ENCODE data around the gene KRT36. TPM values are rescaled to one million over a fixed set of nuclear protein-coding genes. Genes with fewer than 3 reads are reported as not detected.

The KRT36 gene
- total RNA-seq, 4 donors from 2014 or later: 0.38 TPM; not detected in 3

- Histone ChIP-seq H3K27ac (no peak overlapping the region), H3K4me3 (no peak overlapping the region), H3K27me3 (no peaks in the 10 kb centered on the region), H3K4me1 (peaks cover 9 to 35% (median 23%) of the 10 kb centered on the region in 3 donors), H3K9me3 (no peaks in the 10 kb centered on the region), H3K36me3 (no peaks in the 10 kb centered on the region)
- TF ChIP-seq CTCF (IDR thresholded peaks at IDR 0.05) (no peak), POLR2A (IDR thresholded peaks at IDR 0.05) (no peak)
- DNase-seq: no peak
- intact Hi-C loops (cut with DNase I): no loop called here
- 86% methylated on average over 3 of the region's 3 CpGs for WGBS, 2 donors
These were observed 36.6 kb downstream of the KRT36 start for GRCh38 chr17:41453066-41453465.

GRCh38 chr17:41452281-41452680, 37.4 kb downstream of the KRT36 start:
- Histone ChIP-seq H3K27me3 (no peaks in the 10 kb centered on the region), H3K9me3 (no peaks in the 10 kb centered on the region), H3K4me1 (peaks cover 9 to 27% (median 20%) of the 10 kb centered on the region in 3 donors), H3K4me3 (no peak overlapping the region), H3K27ac (no peak overlapping the region), H3K36me3 (no peaks in the 10 kb centered on the region)
- DNase-seq: no peak
- intact Hi-C loops (cut with DNase I): no loop called here
- no peak for TF ChIP-seq POLR2A (IDR thresholded peaks at IDR 0.05)
- no peak for TF ChIP-seq CTCF (IDR thresholded peaks at IDR 0.05)
- WGBS, 2 donors: 55 to 57% methylated on average over 4 of the region's 4 CpGs

DNA sequence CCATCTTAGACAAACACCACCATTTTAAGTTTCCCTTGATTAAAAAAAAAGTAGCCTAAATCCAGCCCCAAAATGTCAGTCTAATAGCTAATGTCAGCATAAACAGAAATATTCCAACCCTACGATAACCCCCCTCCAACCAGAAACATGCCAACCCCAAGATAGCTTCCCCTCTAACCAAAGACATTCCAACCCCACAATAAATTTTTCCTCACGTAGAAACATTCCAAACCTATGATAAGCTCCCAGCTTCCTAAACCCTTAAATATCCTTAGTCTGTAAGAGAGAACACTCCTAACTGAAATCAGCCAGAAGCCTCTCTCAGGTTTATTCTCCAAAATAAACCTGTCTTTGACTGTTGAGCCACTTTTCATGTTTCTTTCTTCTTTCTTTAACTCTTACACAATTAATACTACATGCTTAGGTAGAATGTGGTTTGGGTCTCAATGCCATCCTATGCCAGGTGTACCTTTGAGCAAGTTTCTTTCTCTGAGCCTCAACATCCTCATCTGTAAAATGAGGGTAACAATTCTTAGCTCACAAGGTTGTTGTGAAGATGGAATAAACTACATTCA, 38.5 kb downstream of the KRT36 start:
- DNase-seq: no peak
- 83 to 90% methylated on average over 2 of the region's 2 CpGs for WGBS, 2 donors
- Histone ChIP-seq H3K9me3 (no peaks in the 10 kb centered on the region), H3K27me3 (no peaks in the 10 kb centered on the region), H3K36me3 (no peaks in the 10 kb centered on the region), H3K4me1 (peaks cover 5 to 17% (median 12%) of the 10 kb centered on the region in 3 donors), H3K4me3 (no peak overlapping the region), H3K27ac (no peak overlapping the region)
- no peak for TF ChIP-seq POLR2A (IDR thresholded peaks at IDR 0.05)
- TF ChIP-seq CTCF (IDR thresholded peaks at IDR 0.05): no peak
- intact Hi-C loops (cut with DNase I): no loop called here

DNA sequence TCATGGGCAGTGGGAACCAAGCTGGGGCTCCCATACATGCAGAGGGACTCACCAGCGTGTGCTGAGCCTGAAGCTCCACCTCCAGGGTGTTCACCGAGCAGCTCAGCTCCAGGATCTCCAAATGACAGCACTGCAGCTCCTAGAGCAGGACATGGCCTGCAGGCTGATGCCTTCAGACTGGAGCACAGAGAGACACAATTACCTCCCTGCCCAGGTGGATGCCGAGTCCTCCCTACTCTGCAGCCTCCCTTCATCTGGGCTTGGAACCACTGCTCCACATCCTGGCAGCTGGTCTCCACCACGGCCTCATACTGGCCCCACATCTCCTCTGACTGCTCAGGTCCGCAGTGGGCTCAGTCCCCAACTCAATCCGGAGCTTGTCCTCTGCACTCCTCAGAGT, 40.7 kb downstream of the KRT36 start:
- H3K36me3 ChIP-seq: no peaks in the 10 kb centered on the region
- peaks cover 0 to 18% (median 0%) of the 10 kb centered on the region in 4 donors for H3K27me3 ChIP-seq
- H3K4me3 ChIP-seq: no peak overlapping the region
- 81 to 96% methylated on average over 4 to 6 of the region's 6 CpGs for WGBS, 2 donors
- no peak for DNase-seq
- no peak for TF ChIP-seq POLR2A (IDR thresholded peaks at IDR 0.05)
- TF ChIP-seq CTCF (IDR thresholded peaks at IDR 0.05): no peak
- intact Hi-C loops (cut with DNase I): no loop called here
- H3K27ac ChIP-seq: no peak overlapping the region
- H3K9me3 ChIP-seq: no peaks in the 10 kb centered on the region
- H3K4me1 ChIP-seq: no peaks in the 10 kb centered on the region

DNA sequence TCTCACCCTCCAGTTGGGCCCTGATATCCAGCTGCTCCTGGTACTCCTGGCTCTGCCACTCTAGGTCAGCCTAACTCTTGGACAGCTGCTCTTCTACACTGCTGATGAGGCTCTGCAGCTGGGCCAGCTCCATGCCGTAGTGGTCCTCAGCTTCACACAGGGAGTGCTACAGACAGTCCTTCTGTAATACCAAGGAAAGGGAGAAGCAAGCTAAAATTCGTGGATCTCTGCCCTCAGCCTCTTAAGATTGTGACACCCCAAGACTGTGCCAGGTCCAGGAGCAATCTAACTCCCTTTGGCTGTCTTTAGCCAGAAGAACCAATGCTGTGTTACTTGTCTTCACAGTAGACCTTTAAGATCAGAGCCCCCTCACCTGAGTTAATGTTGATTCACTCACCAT, 41.2 kb downstream of the KRT36 start:
- Histone ChIP-seq H3K4me1 (no peaks in the 10 kb centered on the region), H3K4me3 (no peak overlapping the region), H3K27ac (no peak overlapping the region), H3K36me3 (no peaks in the 10 kb centered on the region), H3K27me3 (peaks cover 0 to 18% (median 0%) of the 10 kb centered on the region in 4 donors), H3K9me3 (no peaks in the 10 kb centered on the region)
- TF ChIP-seq CTCF (IDR thresholded peaks at IDR 0.05) (no peak), POLR2A (IDR thresholded peaks at IDR 0.05) (no peak)
- no peak for DNase-seq
- intact Hi-C loops (cut with DNase I): no loop called here
- 43% methylated on average over 1 of the region's 2 CpGs; no CpG with 5 or more reads in 1 of the 2 donors for WGBS, 2 donors
